ENCODE measurements around the gene NOP14. TPM values are rescaled to one million over a fixed set of nuclear protein-coding genes. Genes with fewer than 3 reads are reported as not detected.

NOP14 gene
- total RNA-seq, 1 donor = 25.6 TPM

GRCh38 chr4:2977211-2978088, 14.2 kb upstream of the NOP14 start:
- DNase-seq (ENCODE audit: low read depth) = peak; percentile 25
- TF ChIP-seq CTCF (IDR thresholded peaks at IDR 0.05; ENCODE audit: insufficient read depth, low read length) = no peak
- H3K4me3 ChIP-seq (ENCODE audit: low read depth, low read length) = no peak overlapping the region

- no peak overlapping the region for H3K4me3 ChIP-seq (ENCODE audit: low read depth, low read length)
- no peak for DNase-seq (ENCODE audit: low read depth)
- TF ChIP-seq CTCF (IDR thresholded peaks at IDR 0.05; ENCODE audit: insufficient read depth, low read length) = no peak
These were observed 8.1 kb upstream of the NOP14 start for GRCh38 chr4:2971275-2971674.

GRCh38 chr4:2968381-2968780, 5.2 kb upstream of the NOP14 start:
- TF ChIP-seq CTCF (IDR thresholded peaks at IDR 0.05; ENCODE audit: insufficient read depth, low read length) = no peak
- H3K4me3 ChIP-seq (ENCODE audit: low read depth, low read length) = no peak overlapping the region
- DNase-seq (ENCODE audit: low read depth) = no peak

- TF ChIP-seq CTCF (IDR thresholded peaks at IDR 0.05; ENCODE audit: insufficient read depth, low read length) = no peak
- H3K4me3 ChIP-seq (ENCODE audit: low read depth, low read length) = no peak overlapping the region
- DNase-seq (ENCODE audit: low read depth) = no peak
These were observed 2.1 kb upstream of the NOP14 start for GRCh38 chr4:2965262-2965661.

GRCh38 chr4:2964706-2965258, 1.6 kb upstream of the NOP14 start:
- no peak for DNase-seq (ENCODE audit: low read depth)
- peak overlapping the region; percentile 88 for H3K4me3 ChIP-seq (ENCODE audit: low read depth, low read length)
- TF ChIP-seq CTCF (IDR thresholded peaks at IDR 0.05; ENCODE audit: insufficient read depth, low read length) = no peak

GRCh38 chr4:2963966-2964471, 813 bp upstream of the NOP14 start:
- no peak for TF ChIP-seq CTCF (IDR thresholded peaks at IDR 0.05; ENCODE audit: insufficient read depth, low read length)
- DNase-seq (ENCODE audit: low read depth) = peak; percentile 41
- H3K4me3 ChIP-seq (ENCODE audit: low read depth, low read length) = peak overlapping the region; percentile 88
